Endodermal cell (in vitro differentiated cells): ENCODE data around the gene ADM5. TPM values are rescaled to one million over a fixed set of nuclear protein-coding genes. Genes with fewer than 3 reads are reported as not detected.

Experiments used
- DNase-seq: peaks from one replicate; pipeline ENCODE4 v3.0.0-alpha.2; 2017
- H3K27ac ChIP-seq: 2 replicates; pipeline ENCODE4 v1.5.1; 2013; ENCODE audit warnings: mild to moderate bottlenecking, low read depth, low read length, moderate library complexity
- H3K27me3 ChIP-seq: 2 replicates; pipeline ENCODE4 v1.6.1; 2013; ENCODE audit warnings: mild to moderate bottlenecking, low read length, moderate library complexity; ENCODE audit not compliant: insufficient read depth, control insufficient read depth, poor library complexity, severe bottlenecking
- H3K36me3 ChIP-seq: 2 replicates; pipeline ENCODE4 v1.7.0; 2013; ENCODE audit warnings: mild to moderate bottlenecking, low read length, moderate library complexity; ENCODE audit not compliant: control insufficient read depth, insufficient read depth
- H3K4me1 ChIP-seq: one replicate; pipeline ENCODE4 v1.7.0; 2013; ENCODE audit warnings: low read length; ENCODE audit not compliant: control insufficient read depth, insufficient read depth
- H3K4me3 ChIP-seq: 2 replicates; pipeline ENCODE4 v1.5.1; 2013; ENCODE audit warnings: mild to moderate bottlenecking, low read length, moderate library complexity
- H3K9ac ChIP-seq: 2 replicates; pipeline ENCODE4 v1.6.1; 2013; ENCODE audit warnings: mild to moderate bottlenecking, low read length, moderate library complexity; ENCODE audit not compliant: poor library complexity, severe bottlenecking; ENCODE audit errors: extremely low read depth
- H3K9me3 ChIP-seq: 2 replicates; pipeline ENCODE4 v1.6.1; 2013; ENCODE audit warnings: mild to moderate bottlenecking, low read length, moderate library complexity; ENCODE audit not compliant: control insufficient read depth
- H3K27ac Mint-ChIP-seq: 2 replicates; pipeline ENCODE4 v1.8.0; 2020; ENCODE audit warnings: mixed read lengths
- H3K27me3 Mint-ChIP-seq: 2 replicates; pipeline ENCODE4 v1.8.0; 2021; ENCODE audit warnings: mild to moderate bottlenecking, mixed read lengths; ENCODE audit not compliant: insufficient read depth
- H3K36me3 Mint-ChIP-seq: 2 replicates; pipeline ENCODE4 v1.8.0; 2020; ENCODE audit warnings: low read depth, mixed read lengths
- H3K4me1 Mint-ChIP-seq: 2 replicates; pipeline ENCODE4 v1.8.0; 2020; ENCODE audit warnings: mixed read lengths
- H3K4me3 Mint-ChIP-seq: 2 replicates; pipeline ENCODE4 v1.8.0; 2020; ENCODE audit warnings: mild to moderate bottlenecking, moderate library complexity, mixed read lengths
- H3K9me3 Mint-ChIP-seq: 2 replicates; pipeline ENCODE4 v1.8.0; 2020; ENCODE audit warnings: mild to moderate bottlenecking, mixed read lengths
- WGBS, 2 experiments: methylation state at CpG; one replicate each; pipeline versions ENCODE4 v1.1.5 to v1.1.7; 2013; ENCODE audit warnings: missing lambda C conversion rate in 2 of 2, mixed read lengths in 1 of 2; ENCODE audit not compliant: insufficient coverage in 1 of 2, insufficient read length in 1 of 2; 5-methylcytosine and 5-hydroxymethylcytosine counted together
- total RNA-seq, 2 donors: library from RNA; stranded (reverse); fragmentation: NEBNext Ultra II Directional in 1 of 2; extraction: Animal tissue kit (Norgen Biotek cat#: 25700) in 1 of 2; gene quantifications; 2 replicates in 1 of 2; 3 replicates in 1 of 2; pipeline ENCODE4 v1.2.1, GENCODE V29; 2021
- TF ChIP-seq, protein P1 (sequence below): fragments of 200-600 bp; sonication (generic); conservative IDR thresholded peaks from 2 replicates; pipeline ENCODE4 v1.5.0; 2021; ENCODE audit warnings: antibody characterized with exemption, mild to moderate bottlenecking

ADM5 gene
- total RNA-seq, 2 donors from 2014 or later: 4.6 to 7.7 TPM

DNA sequence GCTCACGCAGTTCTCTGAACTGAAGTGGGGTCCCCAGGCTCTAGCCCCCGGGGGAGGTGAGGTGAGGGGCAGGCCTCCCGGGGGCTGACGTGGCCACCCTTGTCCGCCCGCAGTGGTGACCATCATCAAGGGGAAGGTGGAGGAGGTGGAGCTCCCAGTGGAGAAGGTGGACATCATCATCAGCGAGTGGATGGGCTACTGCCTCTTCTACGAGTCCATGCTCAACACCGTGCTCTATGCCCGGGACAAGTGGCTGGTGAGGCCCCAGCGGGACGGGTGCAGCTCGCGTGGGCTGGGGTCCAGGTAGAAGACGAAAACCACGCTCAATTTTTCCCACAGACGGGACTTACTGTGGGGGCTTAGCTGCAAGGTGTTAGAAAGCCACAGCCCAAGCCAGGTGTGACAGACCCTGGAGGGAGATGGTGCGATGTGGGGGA lies 5.6 kb upstream of the ADM5 start:
- Histone ChIP-seq H3K4me1 (peaks cover 14% of the 10 kb centered on the region), H3K4me3 (no peak overlapping the region), H3K9ac (no peak overlapping the region), H3K27me3 (no peaks in the 10 kb centered on the region), H3K36me3 (peaks cover 57% of the 10 kb centered on the region), H3K27ac (no peak overlapping the region), H3K9me3 (no peaks in the 10 kb centered on the region)
- Mint-ChIP-seq H3K9me3 (no peaks in the 10 kb centered on the region), H3K4me3 (no peak overlapping the region), H3K27me3 (no peaks in the 10 kb centered on the region), H3K36me3 (peaks cover 57% of the 10 kb centered on the region), H3K27ac (peak overlapping the region; percentile 44), H3K4me1 (peaks cover 19% of the 10 kb centered on the region)
- no peak for DNase-seq
- TF ChIP-seq, protein P1, sequence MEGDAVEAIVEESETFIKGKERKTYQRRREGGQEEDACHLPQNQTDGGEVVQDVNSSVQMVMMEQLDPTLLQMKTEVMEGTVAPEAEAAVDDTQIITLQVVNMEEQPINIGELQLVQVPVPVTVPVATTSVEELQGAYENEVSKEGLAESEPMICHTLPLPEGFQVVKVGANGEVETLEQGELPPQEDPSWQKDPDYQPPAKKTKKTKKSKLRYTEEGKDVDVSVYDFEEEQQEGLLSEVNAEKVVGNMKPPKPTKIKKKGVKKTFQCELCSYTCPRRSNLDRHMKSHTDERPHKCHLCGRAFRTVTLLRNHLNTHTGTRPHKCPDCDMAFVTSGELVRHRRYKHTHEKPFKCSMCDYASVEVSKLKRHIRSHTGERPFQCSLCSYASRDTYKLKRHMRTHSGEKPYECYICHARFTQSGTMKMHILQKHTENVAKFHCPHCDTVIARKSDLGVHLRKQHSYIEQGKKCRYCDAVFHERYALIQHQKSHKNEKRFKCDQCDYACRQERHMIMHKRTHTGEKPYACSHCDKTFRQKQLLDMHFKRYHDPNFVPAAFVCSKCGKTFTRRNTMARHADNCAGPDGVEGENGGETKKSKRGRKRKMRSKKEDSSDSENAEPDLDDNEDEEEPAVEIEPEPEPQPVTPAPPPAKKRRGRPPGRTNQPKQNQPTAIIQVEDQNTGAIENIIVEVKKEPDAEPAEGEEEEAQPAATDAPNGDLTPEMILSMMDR: no peak
- WGBS, 2 experiments: 96 to 100% methylated on average over 8 to 18 of the region's 18 CpGs

DNA sequence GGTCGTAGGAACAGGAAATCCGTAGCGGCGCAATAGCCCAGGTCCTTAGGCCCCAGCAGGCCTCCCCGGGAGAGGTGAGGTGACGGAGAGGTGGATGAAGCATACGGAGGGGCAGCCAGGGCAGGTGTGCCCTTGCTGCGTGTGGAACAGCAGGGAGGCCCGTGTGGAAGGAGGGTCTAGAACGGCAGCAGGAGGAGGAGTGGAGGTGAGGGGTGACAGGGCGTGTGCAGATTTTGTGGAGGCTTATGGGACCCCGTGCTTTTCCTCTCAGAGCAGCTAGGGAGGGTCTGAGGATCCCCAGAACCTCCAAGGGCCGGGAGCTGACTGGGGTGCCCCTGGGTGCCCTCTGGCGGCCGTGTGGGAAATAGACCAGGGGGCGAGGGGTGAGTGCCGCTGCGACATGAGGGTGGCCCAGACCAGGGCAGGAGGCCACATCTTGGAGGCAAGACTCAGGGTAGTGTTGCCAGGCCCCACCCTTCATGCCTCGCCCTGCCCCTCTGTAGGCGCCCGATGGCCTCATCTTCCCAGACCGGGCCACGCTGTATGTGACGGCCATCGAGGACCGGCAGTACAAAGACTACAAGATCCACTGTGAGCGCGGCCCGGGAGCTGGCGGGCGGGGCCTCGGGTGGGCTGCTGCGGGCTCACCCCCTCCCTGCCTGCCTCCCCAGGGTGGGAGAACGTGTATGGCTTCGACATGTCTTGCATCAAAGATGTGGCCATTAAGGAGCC lies 5.0 kb upstream of the ADM5 start:
- Histone ChIP-seq H3K9me3 (no peaks in the 10 kb centered on the region), H3K27me3 (no peaks in the 10 kb centered on the region), H3K27ac (no peak overlapping the region), H3K9ac (no peak overlapping the region), H3K4me1 (peaks cover 10% of the 10 kb centered on the region), H3K36me3 (peaks cover 57% of the 10 kb centered on the region), H3K4me3 (no peak overlapping the region)
- peaks cover 21% of the 10 kb centered on the region for H3K4me1 Mint-ChIP-seq
- H3K9me3 Mint-ChIP-seq: no peaks in the 10 kb centered on the region
- H3K27ac Mint-ChIP-seq: peak overlapping the region; percentile 44
- H3K27me3 Mint-ChIP-seq: no peaks in the 10 kb centered on the region
- DNase-seq: peak; percentile 87
- WGBS, 2 experiments: 92 to 94% methylated on average over 19 to 35 of the region's 35 CpGs
- no peak overlapping the region for H3K4me3 Mint-ChIP-seq
- TF ChIP-seq, protein P1: peak; percentile 74
- peaks cover 57% of the 10 kb centered on the region for H3K36me3 Mint-ChIP-seq

DNA sequence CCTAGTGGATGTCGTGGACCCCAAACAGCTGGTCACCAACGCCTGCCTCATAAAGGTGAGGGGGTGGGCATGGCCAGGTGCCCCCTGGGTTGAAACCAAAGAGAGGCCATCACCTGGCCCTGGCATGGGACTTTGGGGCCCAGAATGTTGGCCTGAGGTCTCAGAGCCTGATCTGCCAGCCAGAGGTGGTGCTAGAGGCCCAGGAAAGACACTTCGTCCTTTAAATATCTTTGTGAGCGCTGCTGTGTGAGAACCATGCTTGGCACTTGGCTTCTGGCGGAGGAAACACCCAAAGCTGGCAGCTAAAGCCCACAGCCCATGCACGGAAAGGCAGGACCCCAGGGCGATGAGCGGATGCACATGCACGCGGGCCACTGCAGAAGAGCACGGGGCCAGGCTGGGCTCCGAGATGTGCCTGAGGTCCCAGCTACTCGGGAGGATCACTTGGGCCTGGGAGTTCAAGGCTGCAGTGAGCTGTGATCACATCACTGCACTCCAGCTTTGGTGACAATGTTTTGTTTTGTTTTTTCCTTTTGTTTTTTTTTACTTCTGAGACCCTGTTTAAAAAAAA lies 4.3 kb upstream of the ADM5 start:
- no peak overlapping the region for H3K9ac ChIP-seq
- peaks cover 57% of the 10 kb centered on the region for H3K36me3 Mint-ChIP-seq
- H3K9me3 Mint-ChIP-seq: no peaks in the 10 kb centered on the region
- TF ChIP-seq, protein P1: no peak
- H3K27ac ChIP-seq: no peak overlapping the region
- no peak for DNase-seq
- H3K27me3 Mint-ChIP-seq: no peaks in the 10 kb centered on the region
- peaks cover 57% of the 10 kb centered on the region for H3K36me3 ChIP-seq
- no peaks in the 10 kb centered on the region for H3K9me3 ChIP-seq
- H3K4me3 ChIP-seq: no peak overlapping the region
- peaks cover 16% of the 10 kb centered on the region for H3K4me1 Mint-ChIP-seq
- H3K4me3 Mint-ChIP-seq: no peak overlapping the region
- H3K4me1 ChIP-seq: peaks cover 8% of the 10 kb centered on the region
- 97 to 100% methylated on average over 13 of the region's 13 CpGs for WGBS, 2 experiments
- no peaks in the 10 kb centered on the region for H3K27me3 ChIP-seq
- peak overlapping the region; percentile 48 for H3K27ac Mint-ChIP-seq
